ENCODE results near the gene SCAMP2.

GRCh38 chr15:74801311-74801997 is 71.7 kb downstream of the SCAMP2 start:
- TF ChIP-seq POLR2A (IDR thresholded peaks at IDR 0.05) = no peak
- TF ChIP-seq CTCF (IDR thresholded peaks at IDR 0.05) = no peak
